Endothelial cell of umbilical vein (primary cell): ENCODE results near the gene PHACTR1. TPM values are rescaled to one million over a fixed set of nuclear protein-coding genes. Genes with fewer than 3 reads are reported as not detected.

Source experiments
- BruUV-seq: library from RNA; stranded (reverse); fragments of 400-500 nt; replicated peaks from 2 replicates; lab custom pipeline; 2021; lab: Mats Ljungman, UMichigan
- CTCF ChIA-PET: fragments of 300-600, 350-600 bp; sonication (Branson Sonifier 250); formaldehyde crosslinking; loops from one replicate; lab custom pipeline; 2021; ENCODE audit warnings: antibody characterized with exemption, inconsistent platforms; lab: Charles Lee
- POLR2A ChIA-PET: fragments of 300-600, 350-600 bp; sonication (Branson Sonifier 250); formaldehyde crosslinking; loops from one replicate; lab custom pipeline; 2021; ENCODE audit warnings: antibody characterized with exemption, inconsistent platforms; lab: Charles Lee
- DNase-seq: peaks from one replicate; pipeline ENCODE4 v3.0.0-alpha.2; 2011; ENCODE audit warnings: low read depth, low spot score
- FAIRE-seq: peaks from 2 replicates; lab custom pipeline; 2011; peaks lifted over from hg19 to GRCh38; lab: Jason Lieb, UNC
- H2AFZ ChIP-seq: 2 replicates; pipeline ENCODE4 v1.6.0; 2012; ENCODE audit warnings: low read depth, low read length, control low read depth, inconsistent platforms
- H3K27ac ChIP-seq: 2 replicates; pipeline ENCODE4 v1.5.1; 2011; ENCODE audit warnings: low read depth, mild to moderate bottlenecking, control low read depth, low read length, moderate library complexity; ENCODE audit not compliant: insufficient read depth
- H3K27me3 ChIP-seq, 2 experiments: 2 replicates each; pipeline versions ENCODE4 v1.6.0 to v1.6.1; 2011; ENCODE audit warnings: low read length in 2 of 2, mixed read lengths in 1 of 2; ENCODE audit not compliant: control insufficient read depth in 2 of 2, insufficient read depth in 2 of 2
- H3K36me3 ChIP-seq, 2 experiments: 2 replicates in 1 of 2; 3 replicates in 1 of 2; pipeline ENCODE4 v1.5.1; 2011; ENCODE audit warnings: low read length in 2 of 2, mild to moderate bottlenecking in 1 of 2, moderate library complexity in 1 of 2; ENCODE audit not compliant: control insufficient read depth in 2 of 2, insufficient read depth in 2 of 2; ENCODE audit errors: extremely low read depth in 1 of 2
- H3K4me1 ChIP-seq: 3 replicates; pipeline ENCODE4 v1.5.1; 2011; ENCODE audit warnings: mild to moderate bottlenecking, low read length; ENCODE audit not compliant: control insufficient read depth, insufficient read depth; ENCODE audit errors: extremely low read depth
- H3K4me2 ChIP-seq: 2 replicates; pipeline ENCODE4 v1.6.1; 2011; ENCODE audit warnings: low read length, control low read depth, mixed read lengths; ENCODE audit not compliant: insufficient read depth
- H3K4me3 ChIP-seq, 3 experiments: fragments of 200-600 bp in 1 of 3; sonication (generic), shearing (Covaris generic) in 1 of 3; replicated peaks in 1 of 3; 2 replicates each; pipeline ENCODE4 v1.5.1; 2011 to 2016; ENCODE audit warnings: control low read depth in 3 of 3, low read length in 3 of 3, mild to moderate bottlenecking in 2 of 3, inconsistent platforms in 1 of 3, low read depth in 1 of 3, moderate library complexity in 1 of 3; ENCODE audit not compliant: insufficient read depth in 1 of 3
- H3K79me2 ChIP-seq: 2 replicates; pipeline ENCODE4 v1.6.0; 2012; ENCODE audit warnings: low read length, inconsistent platforms; ENCODE audit not compliant: control insufficient read depth, insufficient read depth
- H3K9ac ChIP-seq: replicated peaks from 2 replicates; pipeline ENCODE3; 2011; ENCODE audit warnings: low read length, control low read depth; ENCODE audit not compliant: insufficient read depth; ENCODE audit errors: extremely low read depth
- H3K9me1 ChIP-seq: replicated peaks from 3 replicates; pipeline ENCODE4 v1.6.0; 2011; ENCODE audit warnings: mild to moderate bottlenecking, low read length; ENCODE audit not compliant: control insufficient read depth, insufficient read depth; ENCODE audit errors: extremely low read depth
- H3K9me3 ChIP-seq: replicated peaks from 2 replicates; pipeline ENCODE4 v1.5.1; 2012; ENCODE audit warnings: low read length, inconsistent platforms; ENCODE audit not compliant: control insufficient read depth, insufficient read depth
- H4K20me1 ChIP-seq: replicated peaks from 2 replicates; pipeline ENCODE3; 2011; ENCODE audit warnings: mild to moderate bottlenecking, low read length; ENCODE audit not compliant: control insufficient read depth, insufficient read depth; ENCODE audit errors: extremely low read depth
- CTCF ChIP-seq, 2 donors: IDR thresholded peaks; 1 replicate in 1 of 2; 2 replicates in 1 of 2; pipeline ENCODE4 v1.5.1; 2011; ENCODE audit warnings: low read length in 2 of 2, mild to moderate bottlenecking in 2 of 2, moderate library complexity in 2 of 2, control low read depth in 1 of 2, inconsistent platforms in 1 of 2, low read depth in 1 of 2; ENCODE audit not compliant: insufficient read depth in 1 of 2; ENCODE audit errors: extremely low read depth in 1 of 2
- EZH2 ChIP-seq: IDR thresholded peaks from 2 replicates; pipeline ENCODE4 v1.6.1; 2012; ENCODE audit warnings: borderline replicate concordance, low read depth, mild to moderate bottlenecking, moderate library complexity, low read length, inconsistent platforms; ENCODE audit not compliant: severe bottlenecking
- MAX ChIP-seq: IDR thresholded peaks from 2 replicates; pipeline ENCODE4 v1.6.1; 2011; ENCODE audit not compliant: insufficient read depth, insufficient read length
- MYC ChIP-seq: IDR thresholded peaks from one replicate; pipeline ENCODE4 v1.6.1; 2011; ENCODE audit warnings: mild to moderate bottlenecking, low read depth, low read length
- POLR2AphosphoS5 ChIP-seq: IDR thresholded peaks from 2 replicates; pipeline ENCODE4 v1.6.1; 2012; ENCODE audit warnings: low read depth, mild to moderate bottlenecking, control low read depth, low read length, moderate library complexity; ENCODE audit not compliant: insufficient read depth
- dilution Hi-C: fragments of 300-500 bp; cut with MboI; formaldehyde crosslinking; loops from one replicate; pipeline ENCODE4 v1.15.0; 2019; ENCODE audit warnings: low sequenced_read_pairs; ENCODE audit not compliant: extremely low pct_ligation_motif_present
- intact Hi-C: fragments of 100-400 bp; cut with micrococcal nuclease; formaldehyde crosslinking; loops from one replicate; pipeline ENCODE4 v1.10.0; 2022
- polyA plus RNA-seq, 4 experiments: library from polyadenylated mRNA; depleted of rRNA in 3 of 4; stranded (reverse) in 3 of 4; unstranded in 1 of 4; fragments of >200 nt; gene quantifications; 2 replicates each; pipeline versions ENCODE4 v1.2.1 to v1.2.3, GENCODE V29; 2011 to 2012; ENCODE audit warnings: missing spikeins in 1 of 4
- total RNA-seq: library from RNA; stranded (reverse); gene quantifications from 2 replicates; pipeline ENCODE4 v1.2.3, GENCODE V29; 2021

Gene PHACTR1
- total and polyA plus RNA-seq, 2 donors (not counting 3 experiments of a cell fraction or from before 2014, with no cell fraction given), result 2.4 to 23.2 TPM

GRCh38 chr6:13299918-13300317 lies 583.4 kb downstream of the PHACTR1 start:
- Histone ChIP-seq H3K79me2 (no peaks in the 10 kb centered on the region), H4K20me1 (no peaks in the 10 kb centered on the region), H3K4me1 (peaks cover 25% of the 10 kb centered on the region), H3K27ac (no peak overlapping the region), H3K4me2 (no peak overlapping the region), H2AFZ (no peak overlapping the region), H3K27me3 (no peaks in the 10 kb centered on the region), H3K4me3 (no peak overlapping the region), H3K9me3 (no peaks in the 10 kb centered on the region), H3K9me1 (no peaks in the 10 kb centered on the region), H3K9ac (no peak overlapping the region), H3K36me3 (peaks cover 0 to 4% of the 10 kb centered on the region in 2 experiments)
- no TSS peak for BruUV-seq
- dilution Hi-C loops, result no loop called here
- intact Hi-C loops, result loop anchor here (10.0 kb wide), 3 partner anchors 385 to 665 kb away; partner anchors contain the start of gene RANBP9
- FAIRE-seq (no peak), DNase-seq (no peak)
- TF ChIP-seq MYC, result no peak
- TF ChIP-seq CTCF (IDR thresholded peaks at IDR 0.05; ENCODE audit: extremely low read depth in 1 of 2, insufficient read depth in 1 of 2, low read depth in 1 of 2, low read length in 2 of 2), result no peak
- ChIA-PET CTCF (interaction anchor here (1.2 to 1.4 kb wide), 2 partner anchors 11 to 105 kb away, joined by 3 to 5 read pairs; no protein-coding TSS in a partner anchor), POLR2A (no interaction called here)

GRCh38 chr6:13300643-13301590 lies 584.4 kb downstream of the PHACTR1 start:
- H3K9me1 ChIP-seq, result no peaks in the 10 kb centered on the region
- dilution Hi-C loops (no loop called here), intact Hi-C loops (loop anchor here (10.0 kb wide), 3 partner anchors 386 to 666 kb away; partner anchors contain the start of gene RANBP9)
- H4K20me1 ChIP-seq, result no peaks in the 10 kb centered on the region
- H3K27me3 ChIP-seq, result no peaks in the 10 kb centered on the region
- peaks cover 0 to 6% of the 10 kb centered on the region in 2 experiments for H3K36me3 ChIP-seq
- H3K4me3 ChIP-seq, result no peak overlapping the region
- FAIRE-seq, result no peak
- CTCF ChIA-PET, result interaction anchor here (0.9 kb wide), 1 partner anchor 389 kb away, joined by 4 read pairs; no protein-coding TSS in a partner anchor
- H3K9ac ChIP-seq, result no peak overlapping the region
- BruUV-seq, result no TSS peak
- TF ChIP-seq POLR2AphosphoS5 (no peak), CTCF (IDR thresholded peaks at IDR 0.05; ENCODE audit: extremely low read depth in 1 of 2, insufficient read depth in 1 of 2, low read depth in 1 of 2, low read length in 2 of 2) (no peak), MAX (no peak), EZH2 (no peak)
- no peaks in the 10 kb centered on the region for H3K9me3 ChIP-seq
- no peak overlapping the region for H3K27ac ChIP-seq
- DNase-seq, result no peak
- POLR2A ChIA-PET, result no interaction called here
- H2AFZ ChIP-seq, result no peak overlapping the region
- H3K79me2 ChIP-seq, result no peaks in the 10 kb centered on the region
- peaks cover 25% of the 10 kb centered on the region for H3K4me1 ChIP-seq
- H3K4me2 ChIP-seq, result no peak overlapping the region
